GM19324 (cell line): Measurements from ENCODE around the gene TENT4A.

ENCODE experiments used
- ATAC-seq: cut with Tn5 transposase; IDR thresholded peaks from one replicate; pipeline ENCODE4 v1.9.1; 2021; ENCODE audit warnings: mild to moderate bottlenecking, moderate library complexity; ENCODE audit not compliant: unreplicated experiment, low FRiP score

TENT4A gene

DNA sequence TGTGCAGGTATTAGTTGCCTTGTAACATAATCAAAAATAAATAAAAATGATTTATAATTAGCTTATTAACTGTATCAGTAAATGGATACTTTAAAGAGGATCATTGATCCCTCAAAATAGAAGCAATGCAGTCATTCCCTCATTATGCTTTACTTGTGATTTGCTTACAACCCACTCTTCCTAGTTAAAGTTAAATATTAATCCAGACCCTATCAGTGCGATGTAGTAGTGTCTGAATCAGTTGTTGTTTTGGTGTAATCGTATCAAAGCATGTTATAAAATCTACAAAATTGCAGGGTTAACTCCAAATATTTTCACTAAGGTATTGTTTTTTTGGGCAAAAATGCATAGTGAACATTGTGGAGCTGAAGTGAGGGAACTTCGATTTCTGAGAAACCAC lies 17.6 kb downstream of the TENT4A start:
- no peak for ATAC-seq

DNA sequence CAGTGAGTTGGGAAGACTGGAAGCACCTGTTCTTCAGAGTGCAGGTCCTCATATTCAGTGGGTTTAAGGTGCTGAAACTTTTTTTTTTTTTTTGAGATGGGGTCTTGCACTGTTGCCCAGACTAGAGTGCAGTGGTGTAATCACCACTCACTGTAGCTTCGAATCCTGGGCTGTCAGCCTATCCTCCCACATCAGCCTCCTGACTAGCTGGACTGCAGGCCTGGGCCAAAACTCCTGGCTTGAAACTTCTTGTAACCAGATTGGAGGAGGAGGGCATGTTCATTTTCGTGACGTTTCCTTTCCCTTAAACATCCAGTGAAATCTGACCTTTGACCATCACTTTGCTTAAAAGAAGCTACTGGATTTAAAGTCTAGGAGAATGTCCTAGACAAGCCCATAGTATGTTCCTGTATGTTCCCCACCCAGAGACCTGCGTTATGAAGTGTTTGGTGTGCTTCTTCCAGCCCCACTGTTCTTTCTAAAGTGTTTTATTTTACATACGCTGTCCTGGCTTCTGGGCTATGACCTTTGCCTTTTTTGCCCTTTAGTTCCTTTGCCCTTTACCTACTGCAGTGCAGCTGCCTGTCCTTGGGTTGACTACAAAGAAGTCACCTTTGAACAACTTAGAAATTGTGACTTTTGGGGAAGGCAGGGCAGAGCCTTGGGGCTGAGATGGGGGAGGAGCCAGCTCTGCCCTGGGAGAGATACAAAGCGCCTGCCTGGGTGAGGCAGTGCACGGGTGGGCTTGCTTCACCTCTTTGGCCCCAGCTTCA lies 18.4 kb downstream of the TENT4A start:
- ATAC-seq, result no peak

DNA sequence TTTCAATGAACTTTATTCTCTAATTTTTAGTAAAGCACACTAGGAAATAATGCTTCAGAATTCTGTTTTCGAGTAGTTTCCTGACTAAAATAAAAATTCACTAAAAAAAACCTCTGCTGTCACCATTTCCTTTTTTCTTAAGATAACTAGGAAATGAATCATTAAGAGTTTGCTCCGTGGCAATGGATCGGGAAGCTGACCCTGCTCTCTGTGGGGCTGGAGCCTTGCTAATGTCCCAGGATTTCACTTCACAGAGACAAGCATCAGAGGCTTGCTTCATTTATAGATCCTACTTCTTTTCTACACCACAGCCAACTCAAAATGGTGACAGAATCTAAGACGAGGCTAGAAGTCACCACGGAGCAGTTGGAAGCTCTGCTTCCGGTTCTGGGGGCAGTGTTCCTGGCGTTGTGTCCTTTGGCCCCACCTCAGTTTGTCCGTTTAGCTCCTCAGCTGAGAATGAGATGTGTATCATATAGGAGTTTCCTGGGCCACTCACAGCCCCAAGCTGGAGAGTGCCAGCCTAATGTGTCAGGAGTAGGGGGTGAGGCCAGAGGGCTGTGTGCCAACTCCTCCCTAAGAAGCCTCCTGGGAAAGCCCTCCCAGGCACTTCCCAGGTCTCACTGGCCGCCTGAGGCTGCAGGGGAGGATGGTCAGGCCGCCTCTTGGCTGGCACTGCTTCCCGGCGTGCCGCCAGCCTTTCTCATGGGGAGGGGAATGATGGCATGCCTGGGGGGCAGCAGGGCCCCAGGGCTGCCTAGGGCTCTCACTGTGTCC lies 19.6 kb downstream of the TENT4A start:
- ATAC-seq, result no peak

DNA sequence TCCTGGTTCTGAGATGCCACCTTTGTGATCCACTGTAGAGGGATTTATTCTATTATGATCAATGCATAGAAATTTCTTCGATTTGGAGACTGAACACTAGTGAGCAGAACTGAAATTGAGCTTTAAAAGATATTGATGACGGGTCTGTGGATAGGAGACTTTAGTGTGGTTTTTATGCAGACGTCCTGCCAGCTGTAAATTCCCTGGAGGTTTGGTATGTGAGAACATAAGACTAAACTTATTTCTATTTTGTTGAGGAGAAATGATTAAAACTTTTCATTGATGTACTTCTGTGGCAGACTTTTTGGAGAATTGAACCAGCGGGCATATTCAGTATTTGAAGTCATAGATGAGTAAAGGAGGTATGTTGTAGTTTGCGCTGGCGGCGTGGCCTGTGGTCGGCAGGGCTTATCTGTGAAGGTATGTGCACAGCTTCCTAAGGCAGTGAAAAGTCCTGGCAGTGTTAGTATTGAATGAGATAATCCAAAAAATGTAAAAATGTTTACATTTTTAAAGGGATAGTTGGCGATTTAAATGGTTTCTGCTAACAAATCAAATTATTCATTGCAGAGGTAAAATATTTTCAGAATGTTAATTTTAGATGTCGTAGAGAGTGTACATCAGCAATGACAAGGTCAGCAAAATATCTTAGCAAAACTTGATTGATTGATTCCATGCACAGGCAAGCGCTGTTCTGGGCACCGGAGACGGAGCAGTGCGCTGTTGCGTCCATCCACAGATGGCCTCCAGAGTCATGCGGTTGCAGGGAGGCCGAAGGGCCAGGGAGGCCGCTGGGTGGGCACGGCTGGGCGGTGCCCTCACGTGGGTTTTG lies 20.4 kb downstream of the TENT4A start:
- ATAC-seq, result no peak

DNA sequence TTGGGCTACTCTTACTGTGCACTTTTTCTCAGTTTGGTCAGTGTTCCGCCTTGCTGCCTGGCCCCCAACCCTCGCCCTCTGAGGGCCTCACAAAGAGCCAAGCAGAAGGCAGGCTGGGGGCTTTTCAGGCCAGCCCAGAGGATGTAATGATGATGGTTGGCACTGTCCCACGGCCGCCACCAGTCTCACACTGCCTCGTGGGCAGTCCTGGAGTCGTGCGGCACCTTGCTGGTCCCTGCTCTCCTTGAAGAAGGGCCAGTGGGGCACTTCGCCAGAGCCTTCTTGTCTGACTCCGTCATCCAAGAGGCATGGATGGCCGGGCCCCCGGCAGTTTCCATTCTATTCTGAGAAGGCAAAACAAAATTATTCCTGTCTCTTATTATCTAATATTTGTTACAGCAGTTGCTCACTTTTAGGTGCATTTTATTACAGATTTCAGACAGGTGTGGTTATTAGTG lies 21.0 kb downstream of the TENT4A start:
- ATAC-seq, result no peak

DNA sequence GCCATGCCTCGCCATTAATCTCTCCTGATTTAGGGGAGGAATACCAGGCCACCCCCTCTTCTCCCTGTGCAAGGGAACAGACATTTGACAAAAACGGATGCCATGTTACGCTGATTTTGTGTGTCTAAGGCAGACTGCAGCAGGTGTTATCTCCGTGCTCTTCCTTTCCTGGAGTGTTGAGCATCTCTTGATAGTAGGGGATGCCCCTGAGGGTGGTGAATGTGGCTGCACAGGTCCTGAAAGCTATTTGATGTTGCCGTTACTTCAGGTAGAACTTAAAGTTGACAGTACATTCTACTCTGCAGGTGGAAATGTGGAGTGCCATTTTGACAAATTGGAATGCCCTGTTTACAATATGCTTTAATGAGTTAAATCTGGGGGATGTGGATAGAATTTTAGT lies 21.5 kb downstream of the TENT4A start:
- no peak for ATAC-seq

DNA sequence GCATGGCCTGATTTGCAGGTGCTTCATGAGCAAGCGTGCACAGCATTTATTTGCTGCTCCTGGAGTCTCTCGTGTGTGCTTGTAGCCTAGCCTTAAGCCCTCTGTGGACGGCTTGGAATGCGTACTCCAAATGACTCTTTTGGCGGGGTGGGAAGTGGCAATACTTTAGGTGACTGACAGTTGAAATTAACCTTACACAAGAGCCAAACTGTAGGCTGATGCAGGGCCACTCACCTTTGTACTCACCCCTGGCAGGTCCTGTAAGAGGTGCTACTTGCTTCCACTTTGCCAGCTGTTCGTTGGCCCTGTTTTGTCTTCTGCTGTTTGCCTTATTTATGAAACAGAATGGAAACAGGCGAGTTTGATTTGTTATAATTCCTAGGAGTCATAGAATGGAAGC lies 22.9 kb downstream of the TENT4A start:
- no peak for ATAC-seq

DNA sequence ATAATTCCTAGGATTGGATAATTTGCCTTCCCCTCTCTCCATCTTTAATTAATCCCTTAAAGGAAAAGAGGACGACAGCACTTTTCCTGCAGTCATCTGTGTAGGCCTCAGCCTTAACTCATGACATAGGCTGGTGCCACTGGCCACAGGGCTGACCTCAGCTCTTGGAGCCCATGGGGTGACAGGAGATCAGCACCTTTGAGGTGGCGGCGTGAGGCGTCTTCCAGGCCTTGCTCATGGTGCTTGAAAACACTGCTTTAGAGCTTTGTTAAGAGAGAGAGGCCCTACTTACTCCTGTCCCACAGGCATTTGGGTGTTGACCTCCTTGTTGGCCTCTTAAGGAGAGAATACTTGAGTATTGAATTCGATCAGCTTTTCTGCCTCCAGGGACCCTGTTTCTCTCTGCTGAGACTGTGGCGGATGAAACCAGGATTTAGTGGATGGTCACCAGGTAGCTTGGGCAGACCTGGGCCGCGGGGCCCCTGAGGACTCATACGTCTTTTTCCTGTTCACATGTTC lies 23.4 kb downstream of the TENT4A start:
- no peak for ATAC-seq

DNA sequence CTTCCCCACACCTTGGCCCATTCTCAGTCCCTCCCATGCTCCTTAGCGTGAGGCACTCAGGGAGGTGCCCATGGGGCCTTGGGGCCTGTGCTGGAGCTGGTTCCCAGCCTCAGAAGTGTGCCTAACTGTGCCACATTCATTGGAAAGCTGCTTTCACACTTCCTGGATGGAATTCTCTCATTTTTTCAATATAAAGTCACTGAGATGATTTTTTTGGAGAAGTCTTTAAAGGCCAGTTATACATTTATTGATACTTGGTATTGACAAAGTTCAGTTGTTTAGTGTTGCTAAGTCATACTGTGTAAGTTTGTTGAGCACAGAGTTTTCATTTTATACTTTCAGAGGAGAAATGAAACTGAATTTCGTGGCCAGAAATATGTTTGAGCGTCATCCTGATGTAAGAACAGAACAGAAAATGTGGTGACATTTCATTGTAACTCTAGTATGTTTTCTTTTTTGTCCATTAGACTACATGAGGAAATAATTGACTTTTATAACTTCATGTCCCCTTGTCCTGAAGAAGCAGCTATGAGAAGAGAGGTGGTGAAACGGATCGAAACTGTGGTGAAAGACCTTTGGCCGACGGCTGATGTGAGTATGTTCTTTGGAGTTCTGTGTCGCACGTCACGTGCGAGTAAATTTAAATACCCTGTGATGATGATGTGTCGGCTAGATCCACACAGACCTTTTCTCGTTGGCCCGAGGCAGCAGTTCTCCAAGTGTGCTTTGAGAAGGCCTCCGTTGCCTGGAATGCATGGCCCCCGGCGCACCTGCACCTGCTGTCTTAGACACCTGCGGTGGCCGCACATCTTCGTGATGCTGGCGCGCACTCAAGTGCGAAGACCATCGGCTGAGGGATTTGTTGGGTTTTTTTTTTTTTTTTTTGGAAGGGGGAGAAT lies 24.1 kb downstream of the TENT4A start:
- ATAC-seq, result peak; percentile 75

DNA sequence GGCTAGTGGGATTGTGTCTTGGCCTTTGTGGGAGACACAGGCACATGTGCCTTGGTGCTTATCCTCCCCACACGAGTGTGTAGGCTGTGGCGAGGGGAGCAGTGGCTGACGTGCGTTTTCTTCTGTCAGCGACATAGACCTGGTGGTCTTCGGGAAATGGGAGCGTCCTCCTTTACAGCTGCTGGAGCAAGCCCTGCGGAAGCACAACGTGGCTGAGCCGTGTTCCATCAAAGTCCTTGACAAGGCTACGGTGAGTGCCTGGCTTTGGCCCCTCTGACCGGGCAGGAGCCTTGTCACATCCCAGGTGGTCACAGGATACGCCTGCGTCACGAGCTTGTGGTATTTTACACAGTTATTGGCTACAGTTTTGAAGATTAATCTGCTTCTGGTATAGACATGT lies 26.4 kb downstream of the TENT4A start:
- no peak for ATAC-seq

DNA sequence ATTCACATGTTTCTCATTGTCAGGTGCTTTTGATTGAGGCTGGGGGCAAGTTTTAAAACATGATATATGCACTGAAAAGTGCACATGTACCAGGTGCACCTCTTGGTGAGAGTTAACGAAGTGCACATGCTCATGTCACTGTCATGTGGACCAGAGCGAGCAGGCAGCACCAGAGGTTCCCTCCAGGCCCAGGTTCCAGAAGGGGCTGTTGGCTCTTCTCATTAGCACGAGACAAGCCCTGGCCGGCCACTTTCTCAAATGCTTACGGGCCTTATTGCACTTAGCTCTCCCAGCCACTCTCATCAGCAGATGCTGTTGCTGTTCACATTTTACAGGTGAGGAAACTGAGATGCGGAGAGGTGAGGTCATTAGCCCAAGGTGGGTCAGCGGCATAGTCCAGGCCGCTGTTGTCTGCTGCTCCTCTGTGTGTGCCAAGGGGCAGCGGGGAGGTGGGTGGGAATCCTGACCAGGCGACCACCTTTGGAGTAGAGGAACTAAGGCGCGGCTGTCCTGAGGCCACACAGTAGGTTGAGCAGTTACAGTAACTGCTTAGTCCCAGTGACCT lies 27.4 kb downstream of the TENT4A start:
- no peak for ATAC-seq

DNA sequence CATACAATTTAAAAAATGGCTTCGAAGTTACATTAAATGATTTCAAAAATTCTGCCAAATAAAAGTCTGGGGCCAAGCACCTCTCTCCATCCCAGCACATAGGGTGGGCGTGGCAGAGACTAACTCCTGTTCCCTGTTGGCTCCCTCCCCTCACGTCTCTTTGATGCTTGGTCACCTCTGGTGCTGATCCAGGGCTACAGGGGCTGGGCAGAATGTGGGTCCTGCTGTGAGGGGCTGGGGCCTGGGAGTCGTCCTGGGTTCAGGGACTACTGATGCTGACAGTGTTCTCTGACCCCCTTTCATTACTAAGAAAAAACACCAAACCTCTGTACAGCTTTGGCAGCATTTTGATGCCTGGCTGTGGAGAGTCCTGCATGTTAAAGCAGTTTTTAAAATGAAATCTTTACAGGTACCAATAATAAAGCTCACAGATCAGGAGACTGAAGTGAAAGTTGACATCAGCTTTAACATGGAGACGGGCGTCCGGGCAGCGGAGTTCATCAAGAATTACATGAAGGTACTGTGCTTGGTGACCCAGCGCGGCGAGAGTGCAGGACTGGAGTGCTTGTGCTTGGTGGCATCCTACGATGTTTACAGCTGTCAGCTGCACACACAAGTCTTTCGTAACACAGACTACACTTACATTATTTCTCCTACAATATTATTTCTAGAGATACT lies 29.0 kb downstream of the TENT4A start:
- no peak for ATAC-seq

DNA sequence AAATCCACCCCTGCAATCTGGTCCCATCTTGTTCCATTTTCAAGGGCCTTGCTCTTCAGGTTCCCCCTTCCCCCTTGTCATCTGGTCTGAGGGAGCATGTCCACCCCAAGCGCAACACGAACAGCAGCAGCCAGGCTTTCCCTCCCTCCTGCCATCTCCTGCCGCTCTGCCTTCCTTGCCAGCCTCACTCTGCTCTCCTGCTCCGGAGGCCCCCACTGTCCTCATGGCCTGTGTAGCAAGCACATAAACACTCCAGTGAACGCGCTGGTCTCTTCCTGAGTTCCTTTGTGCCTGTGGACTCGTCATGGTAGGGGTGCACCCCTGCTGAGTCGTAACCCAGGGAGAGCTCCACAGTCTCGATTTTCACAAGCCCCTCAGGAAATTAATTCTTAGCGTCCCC lies 29.9 kb downstream of the TENT4A start:
- no peak for ATAC-seq

DNA sequence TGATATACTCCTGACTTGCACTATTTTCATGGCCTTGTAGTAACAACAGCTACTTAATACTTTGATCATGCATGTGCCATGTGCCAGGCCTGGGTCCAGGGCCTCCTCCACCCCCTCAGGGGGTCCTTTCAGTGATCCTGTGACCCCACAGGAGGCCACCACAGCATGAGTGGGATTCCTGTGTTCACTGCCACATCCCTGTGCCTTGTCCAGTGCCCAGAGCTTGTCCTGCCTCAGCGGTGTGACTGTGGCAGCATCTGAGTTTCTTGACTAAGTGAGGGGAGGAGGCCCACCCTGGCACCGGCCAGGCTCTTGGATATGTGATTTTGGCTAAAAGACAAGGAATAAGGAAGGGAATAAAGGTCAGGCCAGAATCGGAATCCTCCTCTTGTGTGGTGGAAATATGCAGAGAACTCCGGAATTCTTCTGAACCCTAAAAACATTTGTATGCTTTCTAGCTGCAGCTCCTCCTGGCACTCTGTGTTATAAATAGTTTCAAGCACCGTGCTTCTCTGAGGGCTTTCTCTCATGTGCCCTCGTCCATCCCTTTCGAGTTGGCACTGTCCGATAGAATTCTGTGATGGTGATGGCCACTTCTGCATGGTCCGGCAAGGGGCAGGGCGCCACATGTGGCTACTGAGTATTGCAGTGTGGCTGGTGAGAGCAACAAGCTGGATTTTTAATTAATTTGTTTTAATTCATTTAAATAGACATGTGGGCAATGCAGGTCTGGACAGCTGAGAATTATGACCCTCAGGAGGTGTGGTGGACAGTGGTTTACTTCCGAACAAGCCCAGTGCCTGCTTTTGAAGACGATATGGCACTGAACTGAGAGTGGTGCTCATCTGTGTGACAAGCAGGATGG lies 31.8 kb downstream of the TENT4A start:
- ATAC-seq, result no peak

DNA sequence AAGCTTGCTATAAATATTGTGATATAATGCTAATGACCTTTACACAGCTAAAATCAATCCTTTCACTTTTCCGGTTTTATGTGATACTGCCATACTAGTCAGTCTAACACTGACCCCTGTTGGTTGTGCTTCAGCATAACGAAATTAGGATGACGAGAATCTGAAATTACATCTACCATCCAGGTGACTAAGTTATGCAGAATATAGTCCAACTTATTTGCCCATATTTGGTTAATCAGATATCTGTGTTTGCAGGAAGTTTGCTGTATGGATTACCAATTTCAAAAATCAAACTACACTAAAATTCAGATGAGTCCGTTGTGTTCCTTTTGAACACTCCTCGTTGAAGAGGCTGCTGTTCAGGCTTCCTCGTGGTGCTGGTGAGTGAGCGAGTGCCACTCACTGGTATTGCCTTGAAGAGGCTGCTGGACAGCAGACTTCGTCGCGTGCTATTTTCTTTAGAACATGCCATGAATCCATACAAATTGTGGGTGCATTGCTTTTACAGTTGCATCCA lies 32.5 kb downstream of the TENT4A start:
- ATAC-seq, result no peak

DNA sequence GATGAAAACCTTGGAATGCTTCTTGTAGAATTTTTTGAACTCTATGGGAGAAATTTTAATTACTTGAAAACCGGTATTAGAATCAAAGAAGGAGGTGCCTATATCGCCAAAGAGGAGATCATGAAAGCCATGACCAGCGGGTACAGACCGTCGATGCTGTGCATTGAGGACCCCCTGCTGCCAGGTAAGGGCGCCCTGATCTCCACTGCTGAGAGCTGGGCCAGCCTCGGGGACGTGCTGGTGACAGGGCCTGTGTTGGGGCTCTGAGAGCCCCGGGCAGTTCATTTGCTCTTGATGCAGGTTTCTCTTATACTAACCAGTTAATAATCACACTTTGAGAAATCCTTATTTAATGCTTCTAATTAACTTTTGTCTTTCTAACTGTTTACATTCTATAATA lies 33.0 kb downstream of the TENT4A start:
- ATAC-seq, result no peak

DNA sequence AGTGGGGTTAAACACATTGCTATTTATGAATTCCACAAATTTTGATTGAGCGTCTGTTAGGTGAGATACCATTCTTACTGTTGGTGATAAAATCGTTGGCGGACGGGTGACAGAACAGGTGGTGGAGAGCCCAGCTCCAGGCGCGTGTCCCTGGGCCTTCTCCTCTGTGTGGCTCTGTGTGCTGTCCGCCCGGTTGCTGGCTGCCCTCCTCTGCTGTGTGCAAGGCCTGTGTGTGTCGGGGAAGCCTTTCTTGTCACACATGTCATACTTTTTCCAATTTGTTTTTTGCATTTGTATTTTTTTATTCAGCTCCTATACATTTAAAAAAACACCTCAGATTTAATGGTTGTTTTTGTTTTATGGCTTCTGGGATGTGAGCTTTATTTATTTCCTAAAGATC lies 33.9 kb downstream of the TENT4A start:
- no peak for ATAC-seq

DNA sequence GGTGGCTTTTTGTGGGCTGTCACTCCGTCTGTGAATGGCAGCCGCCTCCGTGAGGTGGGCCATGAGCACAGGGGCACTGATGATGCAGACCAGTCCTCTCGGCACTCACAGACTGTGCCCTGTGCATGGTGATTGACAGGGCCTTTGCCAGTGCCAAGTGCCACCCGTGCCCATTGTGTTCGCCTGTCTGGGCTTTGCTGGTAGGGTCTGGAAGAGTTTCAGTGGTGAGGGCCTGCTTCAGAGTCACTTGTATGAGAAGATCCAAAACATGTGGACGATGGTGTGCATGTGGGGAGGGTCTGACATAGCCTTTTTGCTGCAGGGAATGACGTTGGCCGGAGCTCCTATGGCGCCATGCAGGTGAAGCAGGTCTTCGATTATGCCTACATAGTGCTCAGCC lies 34.9 kb downstream of the TENT4A start:
- no peak for ATAC-seq
